ENCODE data around the gene LRRC25.

GRCh38 chr19:18353378-18354005 lies 43.9 kb downstream of the LRRC25 start:
- no peak for TF ChIP-seq CTCF (tag by site-specific recombination; IDR thresholded peaks at IDR 0.05)
- TF ChIP-seq RBAK (tag by site-specific recombination; IDR thresholded peaks at IDR 0.05) = no peak

All from HEK293 (cell line).